ENCODE results near the gene BGN.

DNA sequence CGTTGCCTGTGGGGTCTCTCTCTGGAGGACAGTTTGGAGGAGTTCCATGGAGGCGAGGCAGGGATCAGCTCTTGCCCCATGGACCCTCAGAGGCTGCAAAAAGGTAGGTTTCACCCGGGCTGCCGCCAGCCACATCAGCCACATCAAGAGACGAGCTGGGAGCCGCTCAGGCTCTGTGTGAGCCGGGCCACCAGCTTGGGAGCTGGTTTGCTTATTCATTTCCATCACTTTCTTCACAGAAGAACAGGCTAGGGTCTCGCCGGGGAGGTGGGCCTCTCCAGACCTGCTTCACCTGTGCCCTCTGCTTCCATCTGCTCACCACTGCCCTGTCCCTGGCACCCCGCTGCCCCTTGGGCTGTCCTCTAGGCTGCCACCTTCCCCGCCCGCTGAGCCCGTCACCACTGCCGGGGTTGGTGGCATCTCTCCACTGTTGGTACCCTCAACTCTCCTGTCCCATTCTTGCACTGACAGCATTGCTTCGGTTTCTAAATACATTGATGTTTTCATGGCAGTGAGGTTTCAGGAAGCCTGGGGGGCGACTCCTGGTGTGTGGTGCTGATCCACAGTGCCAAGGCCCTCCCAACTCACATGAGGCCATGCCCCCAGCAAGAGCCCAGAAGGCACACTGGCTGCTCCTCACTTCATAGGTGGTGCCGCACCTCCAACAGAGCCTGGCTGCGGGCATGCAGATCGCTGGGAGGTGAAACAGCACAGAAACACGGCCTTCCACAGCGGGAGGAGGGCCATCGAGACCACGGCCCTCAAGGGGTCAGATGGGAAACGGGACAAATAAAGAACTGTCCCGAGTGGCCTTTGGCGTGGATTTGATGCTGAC, 44.4 kb upstream of the BGN start:
- TF ChIP-seq, protein P1, sequence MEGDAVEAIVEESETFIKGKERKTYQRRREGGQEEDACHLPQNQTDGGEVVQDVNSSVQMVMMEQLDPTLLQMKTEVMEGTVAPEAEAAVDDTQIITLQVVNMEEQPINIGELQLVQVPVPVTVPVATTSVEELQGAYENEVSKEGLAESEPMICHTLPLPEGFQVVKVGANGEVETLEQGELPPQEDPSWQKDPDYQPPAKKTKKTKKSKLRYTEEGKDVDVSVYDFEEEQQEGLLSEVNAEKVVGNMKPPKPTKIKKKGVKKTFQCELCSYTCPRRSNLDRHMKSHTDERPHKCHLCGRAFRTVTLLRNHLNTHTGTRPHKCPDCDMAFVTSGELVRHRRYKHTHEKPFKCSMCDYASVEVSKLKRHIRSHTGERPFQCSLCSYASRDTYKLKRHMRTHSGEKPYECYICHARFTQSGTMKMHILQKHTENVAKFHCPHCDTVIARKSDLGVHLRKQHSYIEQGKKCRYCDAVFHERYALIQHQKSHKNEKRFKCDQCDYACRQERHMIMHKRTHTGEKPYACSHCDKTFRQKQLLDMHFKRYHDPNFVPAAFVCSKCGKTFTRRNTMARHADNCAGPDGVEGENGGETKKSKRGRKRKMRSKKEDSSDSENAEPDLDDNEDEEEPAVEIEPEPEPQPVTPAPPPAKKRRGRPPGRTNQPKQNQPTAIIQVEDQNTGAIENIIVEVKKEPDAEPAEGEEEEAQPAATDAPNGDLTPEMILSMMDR (IDR thresholded peaks at IDR 0.05; ENCODE audit: low read depth, low read length) = no peak
- TF ChIP-seq EZH2phosphoT487 (IDR thresholded peaks at IDR 0.05; ENCODE audit: low read depth) = no peak
